ENCODE results near the gene ZNF768. TPM values are rescaled to one million over a fixed set of nuclear protein-coding genes. Genes with fewer than 3 reads are reported as not detected.

The ZNF768 gene
- total RNA-seq, 1 experiment from 2014 or later = 48.8 TPM

GRCh38 chr16:30474074-30474452 lies 52.3 kb downstream of the ZNF768 start:
- no peak overlapping the region for H3K27ac ChIP-seq (ENCODE audit: low read depth, low read length)
- H2AFZ ChIP-seq (ENCODE audit: low read depth, low read length, poor library complexity, severe bottlenecking) = no peak overlapping the region
- no TSS peak for BruUV-seq (replicated peaks)
- 0 out of 2 replicates have a peak, but pooled peaks cover 5% of the 10 kb centered on the region for H3K27me3 ChIP-seq (ENCODE audit: insufficient read depth, low read length)
- intact Hi-C loops (cut with micrococcal nuclease) = no loop called here
- DNase-seq (ENCODE audit: low read depth, low spot score) = no peak
- TF ChIP-seq ELF1 (IDR thresholded peaks at IDR 0.05; ENCODE audit: borderline replicate concordance, low read depth) (no peak), EZH2phosphoT487 (IDR thresholded peaks at IDR 0.05; ENCODE audit: borderline replicate concordance) (no peak), ZFX (IDR thresholded peaks at IDR 0.05) (no peak), TCF7L2 (IDR thresholded peaks at IDR 0.05; ENCODE audit: borderline replicate concordance, extremely low read depth, insufficient read depth, insufficient read length) (no peak), CTCF (IDR thresholded peaks at IDR 0.05 in 2 of 3, conservative IDR thresholded peaks at IDR 0.05 in 1 of 3; ENCODE audit: borderline replicate concordance in 1 of 3, insufficient read depth in 1 of 3, low read depth in 2 of 3, low read length in 2 of 3) (no peak), FOSL1 (IDR thresholded peaks at IDR 0.05; ENCODE audit: low read depth) (no peak), EZH2 (IDR thresholded peaks at IDR 0.05) (no peak), ATF3 (IDR thresholded peaks at IDR 0.05) (no peak), ZBTB33 (IDR thresholded peaks at IDR 0.05; ENCODE audit: extremely low read depth, insufficient replicate concordance, low read length) (no peak), ZNF274 (IDR thresholded peaks at IDR 0.05; ENCODE audit: low read depth, low read length) (no peak), SIN3A (IDR thresholded peaks at IDR 0.05; ENCODE audit: low read depth) (no peak), REST (IDR thresholded peaks at IDR 0.05; ENCODE audit: low read depth) (no peak), CEBPB (IDR thresholded peaks at IDR 0.05; ENCODE audit: low read depth) (no peak), POLR2A (IDR thresholded peaks at IDR 0.05; ENCODE audit: borderline replicate concordance, extremely low read depth, insufficient read depth, insufficient read length) (no peak), SP1 (IDR thresholded peaks at IDR 0.05; ENCODE audit: low read depth) (no peak)
- no peaks in the 10 kb centered on the region for H3K79me2 ChIP-seq (ENCODE audit: insufficient read depth, low read length)
- no peaks in the 10 kb centered on the region for H3K4me1 ChIP-seq (ENCODE audit: control insufficient read depth in 1 of 2, insufficient read depth in 2 of 2, low read length in 2 of 2)
- ChIA-PET POLR2A (no interaction called here), CTCF (no interaction called here), RAD21 (ENCODE audit: low non-redundant PET in 1 of 2, low total read pairs in 2 of 2, uncharacterized antibody in 2 of 2, unreplicated experiment in 2 of 2) (no interaction called here)
- ATAC-seq = no peak
- H3K4me2 ChIP-seq (ENCODE audit: low read length) = no peak overlapping the region
- no peak overlapping the region for H3K4me3 ChIP-seq (replicated peaks in 1 of 2; ENCODE audit: low read depth in 1 of 2, low read length in 2 of 2)
- H4K20me1 ChIP-seq (ENCODE audit: insufficient read depth) = no peaks in the 10 kb centered on the region
- H3K9ac ChIP-seq (ENCODE audit: low read length) = no peak overlapping the region
- H3K9me3 ChIP-seq (ENCODE audit: control insufficient read depth in 1 of 2, insufficient read depth in 1 of 2, low read depth in 1 of 2, low read length in 2 of 2) = no peaks in the 10 kb centered on the region
- no peaks in the 10 kb centered on the region for H3K9me2 ChIP-seq (ENCODE audit: insufficient read depth)
- H3K36me3 ChIP-seq (ENCODE audit: control insufficient read depth in 1 of 2, insufficient read depth in 2 of 2, low read length in 2 of 2) = no peaks in the 10 kb centered on the region
